Astrocyte (in vitro differentiated cells and primary cell): ENCODE measurements around the gene SAA2.

ENCODE experiments used
- EZH2 ChIP-seq: IDR thresholded peaks from 2 replicates; pipeline ENCODE4 v1.6.1; 2012; ENCODE audit warnings: mild to moderate bottlenecking, low read length, inconsistent platforms; ENCODE audit not compliant: insufficient read depth
- TF ChIP-seq, protein P1 (sequence below): IDR thresholded peaks from 2 replicates; pipeline ENCODE4 v1.5.1; 2011; ENCODE audit warnings: low read depth, mild to moderate bottlenecking, inconsistent platforms, low read length, moderate library complexity; ENCODE audit not compliant: insufficient read depth

DNA sequence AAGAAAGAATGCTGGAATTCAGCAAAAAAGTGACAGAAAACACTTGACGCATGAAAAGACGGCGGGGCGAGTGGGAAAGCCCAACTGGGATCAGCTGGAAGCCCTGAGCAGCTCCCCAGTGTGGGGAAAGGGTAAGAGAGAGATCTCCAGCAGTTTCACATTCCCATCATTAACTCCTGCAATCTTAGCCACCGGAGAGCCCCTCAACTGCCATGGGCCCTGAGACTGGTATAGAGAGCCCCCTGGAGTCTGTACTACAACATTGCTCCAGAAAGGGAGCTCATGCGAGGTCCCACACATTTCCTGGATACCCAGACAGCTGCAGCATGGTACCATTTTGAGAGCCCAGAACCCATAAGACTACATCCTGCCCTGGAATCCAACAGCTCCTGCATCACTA is 44.7 kb downstream of the SAA2 start:
- TF ChIP-seq, protein P1, sequence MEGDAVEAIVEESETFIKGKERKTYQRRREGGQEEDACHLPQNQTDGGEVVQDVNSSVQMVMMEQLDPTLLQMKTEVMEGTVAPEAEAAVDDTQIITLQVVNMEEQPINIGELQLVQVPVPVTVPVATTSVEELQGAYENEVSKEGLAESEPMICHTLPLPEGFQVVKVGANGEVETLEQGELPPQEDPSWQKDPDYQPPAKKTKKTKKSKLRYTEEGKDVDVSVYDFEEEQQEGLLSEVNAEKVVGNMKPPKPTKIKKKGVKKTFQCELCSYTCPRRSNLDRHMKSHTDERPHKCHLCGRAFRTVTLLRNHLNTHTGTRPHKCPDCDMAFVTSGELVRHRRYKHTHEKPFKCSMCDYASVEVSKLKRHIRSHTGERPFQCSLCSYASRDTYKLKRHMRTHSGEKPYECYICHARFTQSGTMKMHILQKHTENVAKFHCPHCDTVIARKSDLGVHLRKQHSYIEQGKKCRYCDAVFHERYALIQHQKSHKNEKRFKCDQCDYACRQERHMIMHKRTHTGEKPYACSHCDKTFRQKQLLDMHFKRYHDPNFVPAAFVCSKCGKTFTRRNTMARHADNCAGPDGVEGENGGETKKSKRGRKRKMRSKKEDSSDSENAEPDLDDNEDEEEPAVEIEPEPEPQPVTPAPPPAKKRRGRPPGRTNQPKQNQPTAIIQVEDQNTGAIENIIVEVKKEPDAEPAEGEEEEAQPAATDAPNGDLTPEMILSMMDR = peak; percentile 21
- TF ChIP-seq EZH2 = no peak
